ENCODE data around the gene TRPM5. TPM values are rescaled to one million over a fixed set of nuclear protein-coding genes. Genes with fewer than 3 reads are reported as not detected.

TRPM5 gene
- total RNA-seq, 1 experiment from 2014 or later = 0.07 TPM

GRCh38 chr11:2400069-2400761, 44.1 kb downstream of the TRPM5 start, which contains the start of gene TSSC4 (continued):
- TF ChIP-seq ZNF232 (CRISPR knock-in tag; IDR thresholded peaks at IDR 0.05) = no peak
- TF ChIP-seq USF1 (CRISPR knock-in tag; IDR thresholded peaks at IDR 0.05) = no peak
- TF ChIP-seq TP53 (CRISPR knock-in tag; IDR thresholded peaks at IDR 0.05) = 0 out of 2 replicates have a peak, but pooled peaks have one; percentile 78
- no peak for TF ChIP-seq ZNF512 (CRISPR knock-in tag; IDR thresholded peaks at IDR 0.05; ENCODE audit: borderline replicate concordance)
- TF ChIP-seq ZNF396 (CRISPR knock-in tag; IDR thresholded peaks at IDR 0.05; ENCODE audit: borderline replicate concordance) = no peak
- TF ChIP-seq ZNF219 (CRISPR knock-in tag; IDR thresholded peaks at IDR 0.05; ENCODE audit: borderline replicate concordance) = no peak
- peak; percentile 74; the same call in 1 of the 2 replicates for TF ChIP-seq FOXP4 (CRISPR knock-in tag; IDR thresholded peaks at IDR 0.05)
- no peak for TF ChIP-seq NFYB (CRISPR knock-in tag; conservative IDR thresholded peaks at IDR 0.05; ENCODE audit: low read depth)
- no peak for TF ChIP-seq ZNF532 (CRISPR knock-in tag; IDR thresholded peaks at IDR 0.05; ENCODE audit: borderline replicate concordance)
- TF ChIP-seq ATF3 (CRISPR knock-in tag; conservative IDR thresholded peaks at IDR 0.05) = no peak
- peak; percentile 78 for TF ChIP-seq FOXK1 (CRISPR knock-in tag; IDR thresholded peaks at IDR 0.05)
- peak; percentile 90 for TF ChIP-seq TEAD1 (CRISPR knock-in tag; IDR thresholded peaks at IDR 0.05)
- no peak for TF ChIP-seq E2F4 (CRISPR knock-in tag; IDR thresholded peaks at IDR 0.05; ENCODE audit: borderline replicate concordance, low read depth)
- TF ChIP-seq SMAD3 (CRISPR knock-in tag; IDR thresholded peaks at IDR 0.05; ENCODE audit: borderline replicate concordance) = peak; percentile 13; the same call in 1 of the 2 replicates
- TF ChIP-seq TCF7 (CRISPR knock-in tag; IDR thresholded peaks at IDR 0.05; ENCODE audit: low read depth) = no peak
- no peak for TF ChIP-seq ELF4 (CRISPR knock-in tag; IDR thresholded peaks at IDR 0.05; ENCODE audit: low read depth)
- no peak for TF ChIP-seq ZNF121 (CRISPR knock-in tag; IDR thresholded peaks at IDR 0.05)
- no peak for TF ChIP-seq MXD4 (CRISPR knock-in tag; IDR thresholded peaks at IDR 0.05; ENCODE audit: borderline replicate concordance)
- TF ChIP-seq PRDM15 (CRISPR knock-in tag; IDR thresholded peaks at IDR 0.05) = 0 out of 2 replicates have a peak, but pooled peaks have one; percentile 14
- no peak for TF ChIP-seq STAT6 (CRISPR knock-in tag; conservative IDR thresholded peaks at IDR 0.05; ENCODE audit: low read depth)
- peak; percentile 90; the same call in 1 of the 2 replicates for TF ChIP-seq CBFB (CRISPR knock-in tag; IDR thresholded peaks at IDR 0.05; ENCODE audit: low read depth)

Data from WTC11 (cell line).